Aorta (tissue), 5 donors: ENCODE measurements around the gene SCRN2. TPM values are rescaled to one million over a fixed set of nuclear protein-coding genes. Genes with fewer than 3 reads are reported as not detected.

Source experiments
- ATAC-seq: fragments of 200-7000 bp; cut with Tn5 transposase; one replicate; pipeline ENCODE4 v1.9.1; 2022; ENCODE audit warnings: moderate library complexity; ENCODE audit not compliant: low FRiP score
- DNase-seq, 2 donors: peaks; one replicate each; pipeline ENCODE4 v3.0.0-alpha.2; 2020
- H3K27ac ChIP-seq, 2 donors: one replicate each; pipeline ENCODE4 v1.5.1; 2013; ENCODE audit warnings: low read length in 2 of 2, mild to moderate bottlenecking in 2 of 2, moderate library complexity in 2 of 2, control low read depth in 1 of 2, inconsistent platforms in 1 of 2, low read depth in 1 of 2
- H3K27me3 ChIP-seq, 2 donors: one replicate each; pipeline ENCODE4 v1.6.1; 2013; ENCODE audit warnings: control low read depth in 1 of 2, low read length in 1 of 2, mild to moderate bottlenecking in 1 of 2, moderate library complexity in 1 of 2; ENCODE audit not compliant: insufficient read depth in 2 of 2, control insufficient read depth in 1 of 2
- H3K36me3 ChIP-seq, 2 donors: one replicate each; pipeline ENCODE4 v1.6.1; 2013; ENCODE audit warnings: control low read depth in 1 of 2, low read length in 1 of 2, mild to moderate bottlenecking in 1 of 2; ENCODE audit not compliant: insufficient read depth in 2 of 2, control insufficient read depth in 1 of 2
- H3K4me1 ChIP-seq, 2 donors: one replicate each; pipeline ENCODE4 v1.6.1; 2013; ENCODE audit warnings: low read length in 2 of 2, control low read depth in 1 of 2, mild to moderate bottlenecking in 1 of 2, moderate library complexity in 1 of 2; ENCODE audit not compliant: insufficient read depth in 2 of 2, control insufficient read depth in 1 of 2
- H3K4me3 ChIP-seq, 2 donors: one replicate each; pipeline ENCODE4 v1.5.1; 2013; ENCODE audit warnings: low read length in 2 of 2, control low read depth in 1 of 2, mild to moderate bottlenecking in 1 of 2
- H3K9me3 ChIP-seq: one replicate; pipeline ENCODE4 v1.6.1; 2013; ENCODE audit warnings: mild to moderate bottlenecking, low read length; ENCODE audit not compliant: control insufficient read depth
- WGBS, 2 donors: extraction: QIAGEN DNeasy Blood & Tissue Kit; methylation state at CpG; one replicate each; pipeline ENCODE4 v1.1.7; 2013; 5-methylcytosine and 5-hydroxymethylcytosine counted together
- intact Hi-C, 2 donors: fragments of 100-400 bp; cut with DNase I; formaldehyde crosslinking; loops; one replicate each; pipeline versions ENCODE4 v1.14.2 to v1.15.0; 2022
- polyA plus RNA-seq, 2 donors: library from polyadenylated mRNA; stranded (reverse); fragments of 200-250 nt; gene quantifications; one replicate each; pipeline ENCODE4 v1.2.3, GENCODE V29; 2013
- total RNA-seq, 2 donors: library from RNA; stranded (reverse); fragmentation: NEBNext Ultra II Directional; extraction: Animal tissue kit (Norgen Biotek cat#: 25700); gene quantifications; one replicate each; pipeline ENCODE4 v1.2.1, GENCODE V29; 2021
- donor health status: healthy with polysubstance abuse.
- donor health status: Bipolar disorder and iron deficiency.
- donor health status: DM: no; HTN: no; CAD: no.
- donor health status: DM: no; HTN: no; CAD: no.
- donor health status: DM: yes; HTN: yes; CAD: no.

SCRN2 gene
- total and polyA plus RNA-seq, 4 donors, result 19.3 to 64.1 (median 29.4) TPM

- WGBS, 2 donors, result 7 to 9% methylated on average over 7 of the region's 7 CpGs
- peak; percentile 23 for ATAC-seq
- H3K4me1 ChIP-seq, result peaks cover 0 to 4% of the 10 kb centered on the region in 2 donors
- H3K27ac ChIP-seq, result no peak overlapping the region
- intact Hi-C loops, result no loop called here
- DNase-seq, result no peak
- H3K9me3 ChIP-seq, result no peaks in the 10 kb centered on the region
- no peaks in the 10 kb centered on the region for H3K27me3 ChIP-seq
- H3K4me3 ChIP-seq, result no peak overlapping the region
- H3K36me3 ChIP-seq, result no peaks in the 10 kb centered on the region
Measured at GRCh38 chr17:47831934-47832327, 9.1 kb downstream of the SCRN2 start.

- peaks cover 0 to 4% of the 10 kb centered on the region in 2 donors for H3K4me1 ChIP-seq
- intact Hi-C loops, result no loop called here
- peak within 1 kb of the TSS; percentile 68 to 90 for H3K4me3 ChIP-seq
- ATAC-seq (peak; percentile 95), DNase-seq (peak; percentile 96 to 97)
- H3K27ac ChIP-seq, result peak within 1 kb of the TSS in 1 of 2 donors; percentile 76
- WGBS, 2 donors, result 1% methylated on average over 42 of the region's 42 CpGs
- H3K9me3 ChIP-seq, result no peaks in the 10 kb centered on the region
- H3K27me3 ChIP-seq, result no peaks in the 10 kb centered on the region
- no peaks in the 10 kb centered on the region for H3K36me3 ChIP-seq
Measured at GRCh38 chr17:47831003-47831933, 9.8 kb downstream of the SCRN2 start, which contains the start of the genes LRRC46 and MRPL10. TSS of gene LRRC46 (plus strand) at chr17:47831670. CDS start at chr17:47831990, 320 bp downstream. TSS of gene MRPL10 (minus strand) at chr17:47831541. CDS start at chr17:47831511, 30 bp downstream.

- 71 to 75% methylated on average over 18 of the region's 18 CpGs for WGBS, 2 donors
- Histone ChIP-seq H3K4me3 (peak overlapping the region; percentile 68 to 90), H3K27me3 (no peaks in the 10 kb centered on the region), H3K36me3 (no peaks in the 10 kb centered on the region), H3K27ac (peak overlapping the region in 1 of 2 donors; percentile 76), H3K4me1 (peaks cover 0 to 4% of the 10 kb centered on the region in 2 donors), H3K9me3 (no peaks in the 10 kb centered on the region)
- DNase-seq (no peak), ATAC-seq (no peak)
- intact Hi-C loops, result no loop called here
Measured at GRCh38 chr17:47830396-47831002, 10.6 kb downstream of the SCRN2 start.

- H3K4me3 ChIP-seq, result no peak overlapping the region
- no peak for ATAC-seq
- WGBS, 2 donors, result 82 to 84% methylated on average over 3 of the region's 3 CpGs
Measured at GRCh38 chr17:47829870-47830269, 11.2 kb downstream of the SCRN2 start.

GRCh38 chr17:47823519-47823918, 17.6 kb downstream of the SCRN2 start:
- Histone ChIP-seq H3K36me3 (peaks cover 0 to 3% of the 10 kb centered on the region in 2 donors), H3K4me3 (no peak overlapping the region), H3K4me1 (no peaks in the 10 kb centered on the region), H3K27ac (no peak overlapping the region), H3K27me3 (no peaks in the 10 kb centered on the region), H3K9me3 (no peaks in the 10 kb centered on the region)
- no peak for DNase-seq
- WGBS, 2 donors, result 88 to 94% methylated on average over 4 of the region's 4 CpGs
- ATAC-seq, result no peak
- intact Hi-C loops, result no loop called here

More at GRCh38 chr17:47829870-47830269, 11.2 kb downstream of the SCRN2 start:
- H3K27ac ChIP-seq, result no peak overlapping the region
- H3K27me3 ChIP-seq, result no peaks in the 10 kb centered on the region
- no peaks in the 10 kb centered on the region for H3K36me3 ChIP-seq
- intact Hi-C loops, result no loop called here
- no peak for DNase-seq
- no peaks in the 10 kb centered on the region for H3K9me3 ChIP-seq
- H3K4me1 ChIP-seq, result peaks cover 0 to 4% of the 10 kb centered on the region in 2 donors

- Histone ChIP-seq H3K4me1 (no peaks in the 10 kb centered on the region), H3K27ac (no peak overlapping the region), H3K36me3 (peaks cover 0 to 3% of the 10 kb centered on the region in 2 donors), H3K27me3 (no peaks in the 10 kb centered on the region), H3K4me3 (no peak overlapping the region), H3K9me3 (no peaks in the 10 kb centered on the region)
- DNase-seq (no peak), ATAC-seq (no peak)
- WGBS, 2 donors, result 89 to 92% methylated on average over 4 of the region's 4 CpGs
- intact Hi-C loops, result no loop called here
Measured at GRCh38 chr17:47822785-47823184, 18.3 kb downstream of the SCRN2 start.

GRCh38 chr17:47821424-47822391, 19.4 kb downstream of the SCRN2 start, which contains the start of gene OSBPL7:
TSS of gene OSBPL7 (minus strand) at chr17:47821794. CDS start at chr17:47820278, 1,516 bp downstream.
- Histone ChIP-seq H3K27me3 (no peaks in the 10 kb centered on the region), H3K4me1 (no peaks in the 10 kb centered on the region), H3K9me3 (no peaks in the 10 kb centered on the region), H3K27ac (no peak within 1 kb of the TSS), H3K4me3 (peak within 1 kb of the TSS in 1 of 2 donors; percentile 45), H3K36me3 (peaks cover 3 to 4% of the 10 kb centered on the region in 2 donors)
- 3 to 4% methylated on average over 21 of the region's 21 CpGs for WGBS, 2 donors
- DNase-seq, result peak; percentile 89 to 93
- ATAC-seq, result peak; percentile 85
- intact Hi-C loops, result no loop called here

- intact Hi-C loops, result no loop called here
- ATAC-seq, result no peak
- no peak for DNase-seq
- no peak overlapping the region for H3K27ac ChIP-seq
- H3K27me3 ChIP-seq, result no peaks in the 10 kb centered on the region
- H3K4me3 ChIP-seq, result peak overlapping the region in 1 of 2 donors; percentile 45
- peaks cover 3 to 5% of the 10 kb centered on the region in 2 donors for H3K36me3 ChIP-seq
- no peaks in the 10 kb centered on the region for H3K9me3 ChIP-seq
- 4 to 9% methylated on average over 4 of the region's 4 CpGs for WGBS, 2 donors
- no peaks in the 10 kb centered on the region for H3K4me1 ChIP-seq
Measured at GRCh38 chr17:47821031-47821423, 20.0 kb downstream of the SCRN2 start.
